Measurements from ENCODE around the gene PUS1. TPM values are rescaled to one million over a fixed set of nuclear protein-coding genes. Genes with fewer than 3 reads are reported as not detected.

The PUS1 gene
- total and polyA plus RNA-seq, 9 of the 15 experiments (the other 6 are each of a cell fraction or from before 2014, with no cell fraction given): 1.9 to 90.8 (median 30.0) TPM

GRCh38 chr12:131959116-131959515 lies 30.0 kb downstream of the PUS1 start (continued):
- no peak for TF ChIP-seq AFF1 (IDR thresholded peaks at IDR 0.05; ENCODE audit: low read depth in 1 of 2, partially characterized antibody in 2 of 2)

GRCh38 chr12:131959641-131960589 lies 30.8 kb downstream of the PUS1 start:
- H3K27ac ChIP-seq (ENCODE audit: extremely low read depth, low read depth, low read length): no peak overlapping the region
- no peak overlapping the region; a peak in 1 of 4 replicates for H3K9ac ChIP-seq (ENCODE audit: insufficient read depth in 1 of 2, low read depth in 2 of 2, low read length in 2 of 2)
- no peak overlapping the region for H2AFZ ChIP-seq (ENCODE audit: low read depth, low read length)
- H4K20me1 ChIP-seq (replicated peaks; ENCODE audit: control insufficient read depth, insufficient read depth, low read length): peaks cover 59% of the 10 kb centered on the region
- peaks cover 88% of the 10 kb centered on the region for H3K79me2 ChIP-seq (ENCODE audit: control insufficient read depth, insufficient read depth, low read length)
- H3K9me1 ChIP-seq (ENCODE audit: control insufficient read depth, insufficient read depth, low read length): peaks cover 14% of the 10 kb centered on the region
- no peak for TF ChIP-seq STAT5A (IDR thresholded peaks at IDR 0.05; ENCODE audit: borderline replicate concordance, low read length)
- TF ChIP-seq SMAD4 (CRISPR knock-in tag; conservative IDR thresholded peaks at IDR 0.05): no peak
- TF ChIP-seq KAT7 (CRISPR knock-in tag; IDR thresholded peaks at IDR 0.05; ENCODE audit: borderline replicate concordance): no peak
- TF ChIP-seq LARP7 (IDR thresholded peaks at IDR 0.05): no peak
- no peak for TF ChIP-seq TAF15 (IDR thresholded peaks at IDR 0.05; ENCODE audit: low read depth, low read length)
- TF ChIP-seq ZNF280B (CRISPR knock-in tag; IDR thresholded peaks at IDR 0.05): no peak
- TF ChIP-seq MAFF (IDR thresholded peaks at IDR 0.05; ENCODE audit: low read length): no peak
- no peak for TF ChIP-seq ATF6 (CRISPR knock-in tag; IDR thresholded peaks at IDR 0.05)
- TF ChIP-seq DMBX1 (CRISPR knock-in tag; IDR thresholded peaks at IDR 0.05; ENCODE audit: borderline replicate concordance): no peak
- peaks cover 27 to 28% of the 10 kb centered on the region in 2 experiments; a peak in 4 of 5 replicates for H3K4me1 ChIP-seq (replicated peaks in 1 of 2; ENCODE audit: control insufficient read depth in 2 of 2, insufficient read depth in 2 of 2, low read length in 2 of 2)
- H3K4me3 ChIP-seq: no peak overlapping the region
- ChIA-PET CTCF (ENCODE audit: low intra/inter-chr PET ratio) (no interaction called here), POLR2A (interaction anchor here (1.5 kb wide), 1 partner anchor 8 kb away, joined by 5 read pairs; no protein-coding TSS in a partner anchor)
- peaks cover 51% of the 10 kb centered on the region for H3K36me3 ChIP-seq (ENCODE audit: control insufficient read depth, insufficient read depth, low read length)
- no peaks in the 10 kb centered on the region for H3K9me3 ChIP-seq (replicated peaks; ENCODE audit: control insufficient read depth, insufficient read depth, low read depth, low read length)
- H3K4me2 ChIP-seq (ENCODE audit: insufficient read depth, low read length): no peak overlapping the region
- DNase-seq (ENCODE audit: extremely low read depth in 1 of 4, low spot score in 3 of 4) (no peak), FAIRE-seq (no peak), ATAC-seq (no peak)
- in situ Hi-C loops (cut with MboI) (no loop called here), intact Hi-C loops (cut with micrococcal nuclease) (no loop called here)
- BruUV-seq (replicated peaks): no TSS peak
- 81% methylated on average over 16 of the region's 16 CpGs for WGBS (ENCODE audit: insufficient coverage, low coverage, missing lambda C conversion rate)
- no peaks in the 10 kb centered on the region for H3K27me3 ChIP-seq (ENCODE audit: control insufficient read depth in 2 of 2, insufficient read depth in 2 of 2, low read length in 2 of 2)
